Stimulated activated naive B cell treated with anti-CD40 and anti-IgM and Interleukin-4, amounts not matched to agents 10 μg/mL and 1 μg/mL and 100 μg/mL, for 72 hours (primary cell): Measurements from ENCODE around the gene ARMC7.
A peak's percentile ranks its signal among the peaks of the same experiment; 100 is the strongest.
"Not testable (repeated sequence)": the region's sequence is repeated elsewhere in the genome, so short reads cannot be mapped to it uniquely, and the experiment has no call there.

Source experiments
- ATAC-seq, 2 donors: fragments of 150-1000 bp; cut with Tn5 transposase; replicated peaks; 2 replicates each; pipeline ENCODE4 v1.10.0; 2021; ENCODE audit warnings: moderate library complexity in 1 of 2
- DNase-seq: peaks from one replicate; pipeline ENCODE4 v3.0.0; 2021
- H3K27ac Mint-ChIP-seq: one replicate; pipeline ENCODE4 v1.8.0; 2022; ENCODE audit warnings: mild to moderate bottlenecking, mixed read lengths
- H3K27me3 Mint-ChIP-seq, 2 donors: one replicate each; pipeline ENCODE4 v1.8.0; 2022; ENCODE audit warnings: mixed read lengths in 2 of 2
- H3K36me3 Mint-ChIP-seq, 2 donors: one replicate each; pipeline ENCODE4 v1.8.0; 2022; ENCODE audit warnings: mixed read lengths in 2 of 2, mild to moderate bottlenecking in 1 of 2
- H3K4me1 Mint-ChIP-seq, 2 donors: one replicate each; pipeline ENCODE4 v1.8.0; 2022; ENCODE audit warnings: mixed read lengths in 2 of 2, mild to moderate bottlenecking in 1 of 2
- H3K4me3 Mint-ChIP-seq, 2 donors: one replicate each; pipeline ENCODE4 v1.8.0; 2022; ENCODE audit warnings: mild to moderate bottlenecking in 2 of 2, mixed read lengths in 2 of 2, moderate library complexity in 1 of 2
- H3K9me3 Mint-ChIP-seq, 2 donors: one replicate each; pipeline ENCODE4 v1.8.0; 2022; ENCODE audit warnings: mixed read lengths in 2 of 2, mild to moderate bottlenecking in 1 of 2

Gene ARMC7

DNA sequence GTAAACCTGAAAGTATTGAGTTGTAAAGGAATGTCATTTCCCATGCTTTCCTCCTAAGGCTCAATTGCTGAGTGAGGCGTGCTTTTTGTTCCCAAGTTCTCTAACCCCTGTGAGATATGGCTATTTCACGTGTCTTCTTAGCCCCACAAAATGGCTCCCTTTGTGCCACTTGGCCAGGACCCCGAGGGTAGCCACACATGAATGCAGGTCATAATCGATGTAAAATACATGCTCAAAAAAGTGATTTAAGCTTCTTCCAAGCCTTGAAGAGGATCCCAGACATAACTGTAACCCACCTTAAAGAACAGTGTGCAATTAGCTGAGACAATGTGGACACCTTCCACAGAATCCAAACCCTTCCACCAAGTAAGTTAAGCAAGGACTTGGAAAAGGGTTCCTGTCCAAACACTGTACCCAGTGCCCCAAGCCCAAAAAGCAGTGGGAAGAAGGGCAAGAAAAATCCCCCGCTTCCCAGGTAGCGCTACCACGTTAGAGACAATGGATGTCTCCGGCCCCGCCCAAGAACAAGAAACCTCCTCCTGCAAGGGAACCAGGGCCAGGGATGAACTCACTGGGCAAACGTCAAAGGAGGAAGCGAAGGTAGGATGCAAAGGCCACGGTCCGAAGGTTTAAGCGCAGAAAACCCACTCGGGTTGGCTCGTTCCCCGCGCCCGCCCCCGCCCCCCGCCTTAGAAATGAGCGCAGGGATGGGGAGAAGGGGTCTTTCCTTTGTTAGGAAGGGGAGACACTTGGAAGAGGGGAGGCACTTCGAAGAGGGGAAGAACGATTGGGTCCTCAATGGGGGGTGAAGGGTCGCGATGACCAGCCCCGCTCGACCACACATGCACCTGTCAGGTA, 43.4 kb downstream of the ARMC7 start:
- H3K27ac Mint-ChIP-seq = peak overlapping the region; percentile 93
- DNase-seq (no peak), ATAC-seq (no peak)
- H3K27me3 Mint-ChIP-seq = no peaks in the 10 kb centered on the region
- H3K9me3 Mint-ChIP-seq = no peaks in the 10 kb centered on the region
- H3K36me3 Mint-ChIP-seq = peaks cover 10 to 21% of the 10 kb centered on the region in 2 donors
- peaks cover 13 to 37% of the 10 kb centered on the region in 2 donors for H3K4me1 Mint-ChIP-seq
- H3K4me3 Mint-ChIP-seq = peak overlapping the region; percentile 92 to 95

- H3K9me3 Mint-ChIP-seq = no peaks in the 10 kb centered on the region
- ATAC-seq = peak; percentile 4 to 5
- H3K4me3 Mint-ChIP-seq = peak overlapping the region; percentile 92 to 95
- peaks cover 4 to 17% of the 10 kb centered on the region in 2 donors for H3K36me3 Mint-ChIP-seq
- no peak for DNase-seq
- H3K27me3 Mint-ChIP-seq = no peaks in the 10 kb centered on the region
- H3K4me1 Mint-ChIP-seq = peaks cover 11 to 31% of the 10 kb centered on the region in 2 donors
- H3K27ac Mint-ChIP-seq = peak overlapping the region; percentile 93
Observed at GRCh38 chr17:75153780-75154194, 44.0 kb downstream of the ARMC7 start.

GRCh38 chr17:75154195-75155106, 44.7 kb downstream of the ARMC7 start, which contains the start of gene JPT1:
TSS of gene JPT1 (minus strand) at chr17:75154512. CDS start at chr17:75154397, 115 bp downstream.
- Mint-ChIP-seq H3K36me3 (peaks cover 4 to 17% of the 10 kb centered on the region in 2 donors), H3K27ac (peak within 1 kb of the TSS; percentile 95), H3K4me1 (peaks cover 11 to 31% of the 10 kb centered on the region in 2 donors), H3K4me3 (peak within 1 kb of the TSS; percentile 92 to 95), H3K27me3 (no peaks in the 10 kb centered on the region), H3K9me3 (no peaks in the 10 kb centered on the region)
- ATAC-seq (peak; percentile 97 to 98), DNase-seq (peak; percentile 96)

DNA sequence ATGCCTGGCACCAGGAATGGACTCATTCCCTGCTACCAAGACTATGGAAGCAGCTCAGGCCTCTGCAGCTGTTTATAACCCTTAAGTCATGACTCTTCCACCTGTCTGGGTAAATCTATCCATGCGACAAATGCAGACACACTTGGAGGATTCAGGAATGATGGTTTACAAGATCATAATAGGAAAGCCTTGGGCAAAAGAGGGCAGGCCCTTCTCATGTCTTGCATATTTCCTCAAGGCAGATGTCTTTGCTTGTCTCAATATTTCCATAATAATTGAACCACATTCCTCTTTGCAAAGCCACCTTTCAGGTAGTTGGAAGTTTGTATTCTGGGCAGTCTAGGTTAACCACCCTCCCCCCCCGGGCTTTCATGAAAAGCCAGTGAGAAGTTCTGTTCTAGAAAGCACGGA, 45.4 kb downstream of the ARMC7 start:
- no peak overlapping the region for H3K27ac Mint-ChIP-seq
- H3K4me1 Mint-ChIP-seq = peaks cover 11 to 31% of the 10 kb centered on the region in 2 donors
- ATAC-seq = no peak
- no peak overlapping the region for H3K4me3 Mint-ChIP-seq
- no peaks in the 10 kb centered on the region for H3K9me3 Mint-ChIP-seq
- DNase-seq = no peak
- H3K36me3 Mint-ChIP-seq = peaks cover 6 to 17% of the 10 kb centered on the region in 2 donors
- no peaks in the 10 kb centered on the region for H3K27me3 Mint-ChIP-seq

- peaks cover 6 to 18% of the 10 kb centered on the region in 2 donors for H3K36me3 Mint-ChIP-seq
- peaks cover 3 to 18% of the 10 kb centered on the region in 2 donors for H3K4me1 Mint-ChIP-seq
- not testable (repeated sequence) for H3K4me3 Mint-ChIP-seq, H3K27ac Mint-ChIP-seq, H3K9me3 Mint-ChIP-seq, ATAC-seq, DNase-seq, H3K27me3 Mint-ChIP-seq
Observed at GRCh38 chr17:75158480-75158879, 48.7 kb downstream of the ARMC7 start.

DNA sequence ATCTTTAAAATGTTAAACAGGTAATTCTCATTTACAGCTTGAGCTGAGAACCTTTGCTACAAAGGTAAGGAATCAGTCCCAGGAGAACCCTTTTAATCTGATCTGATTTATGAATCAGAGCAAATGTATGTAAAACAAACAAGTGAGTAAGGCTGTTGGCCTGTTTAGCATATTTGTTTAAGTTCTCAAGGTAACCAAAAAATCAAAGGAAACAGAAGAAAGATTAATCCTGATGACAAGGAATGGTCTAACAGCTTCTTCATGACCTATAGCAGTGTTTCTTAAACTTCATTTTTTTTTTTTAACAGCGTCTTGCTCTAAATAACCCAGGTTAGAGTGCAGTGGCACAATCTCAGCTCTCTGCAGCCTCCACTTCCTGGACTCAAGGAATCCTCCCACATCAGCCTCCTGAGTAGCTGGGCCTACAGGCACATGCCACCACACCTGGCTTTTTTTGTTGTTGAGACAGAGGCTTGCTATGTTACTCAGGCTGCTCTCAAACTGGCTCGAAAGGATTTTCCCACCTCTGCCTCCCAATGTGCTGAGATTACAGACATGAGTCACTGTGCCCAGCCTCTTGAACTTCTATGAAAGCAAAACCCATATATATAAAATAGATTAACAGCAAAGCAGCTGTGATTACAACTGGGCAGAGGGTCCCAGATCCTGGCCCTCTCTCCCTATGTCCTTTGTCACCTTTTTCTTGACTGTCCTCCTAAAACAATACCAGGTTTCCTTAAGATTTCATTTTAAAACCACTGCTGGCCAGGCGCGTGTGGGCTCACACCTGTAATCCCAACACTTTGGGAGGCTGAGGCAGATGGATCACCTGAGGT, 49.6 kb downstream of the ARMC7 start:
- Mint-ChIP-seq H3K9me3 (no peaks in the 10 kb centered on the region), H3K27ac (no peak overlapping the region), H3K36me3 (peaks cover 13 to 24% of the 10 kb centered on the region in 2 donors), H3K4me3 (no peak overlapping the region), H3K4me1 (peaks cover 3 to 14% of the 10 kb centered on the region in 2 donors), H3K27me3 (no peaks in the 10 kb centered on the region)
- DNase-seq (no peak), ATAC-seq (no peak)

GRCh38 chr17:75160211-75160610, 50.4 kb downstream of the ARMC7 start:
- DNase-seq (no peak), ATAC-seq (no peak)
- Mint-ChIP-seq H3K36me3 (peaks cover 13 to 24% of the 10 kb centered on the region in 2 donors), H3K4me3 (no peak overlapping the region), H3K9me3 (no peaks in the 10 kb centered on the region), H3K27me3 (no peaks in the 10 kb centered on the region), H3K4me1 (peaks cover 2 to 14% of the 10 kb centered on the region in 2 donors), H3K27ac (no peak overlapping the region)

GRCh38 chr17:75163074-75163473, 53.3 kb downstream of the ARMC7 start:
- Mint-ChIP-seq H3K27ac (no peak overlapping the region), H3K27me3 (no peaks in the 10 kb centered on the region), H3K4me1 (peaks cover 0 to 1% of the 10 kb centered on the region in 2 donors), H3K36me3 (peaks cover 19 to 21% of the 10 kb centered on the region in 2 donors), H3K9me3 (no peaks in the 10 kb centered on the region), H3K4me3 (no peak overlapping the region)
- no peak for ATAC-seq
- no peak for DNase-seq

DNA sequence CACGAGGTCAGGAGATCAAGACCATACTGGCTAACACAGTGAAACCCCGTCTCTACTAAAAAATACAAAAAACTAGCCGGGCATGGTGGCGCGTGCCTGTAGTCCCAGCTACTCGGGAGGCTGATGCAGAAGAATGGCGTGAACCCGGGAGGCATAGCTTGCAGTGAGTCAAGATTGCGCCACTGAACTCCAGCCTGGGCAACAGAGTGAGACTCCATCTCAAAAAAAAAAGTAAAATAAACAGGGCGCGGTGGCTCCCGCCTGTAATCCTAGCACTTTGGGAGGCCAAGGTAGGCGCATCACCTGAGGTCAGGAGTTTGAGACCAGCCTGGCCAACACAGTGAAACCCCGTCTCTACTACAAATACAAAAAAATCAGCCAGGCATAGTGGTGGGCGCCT, 54.8 kb downstream of the ARMC7 start:
- peaks cover 18 to 22% of the 10 kb centered on the region in 2 donors for H3K36me3 Mint-ChIP-seq
- not testable (repeated sequence) for DNase-seq, H3K27me3 Mint-ChIP-seq, ATAC-seq, H3K27ac Mint-ChIP-seq, H3K9me3 Mint-ChIP-seq, H3K4me1 Mint-ChIP-seq, H3K4me3 Mint-ChIP-seq

GRCh38 chr17:75168998-75169397, 59.2 kb downstream of the ARMC7 start:
- Mint-ChIP-seq H3K27ac (no peak overlapping the region), H3K27me3 (no peaks in the 10 kb centered on the region), H3K4me3 (no peak overlapping the region), H3K9me3 (no peaks in the 10 kb centered on the region), H3K4me1 (peaks cover 4 to 11% of the 10 kb centered on the region in 2 donors), H3K36me3 (peaks cover 28 to 29% of the 10 kb centered on the region in 2 donors)
- no peak for DNase-seq
- no peak for ATAC-seq

- Mint-ChIP-seq H3K27ac (no peak overlapping the region), H3K9me3 (no peaks in the 10 kb centered on the region), H3K4me3 (no peak overlapping the region), H3K4me1 (peaks cover 6 to 25% of the 10 kb centered on the region in 2 donors), H3K27me3 (no peaks in the 10 kb centered on the region), H3K36me3 (peaks cover 26 to 27% of the 10 kb centered on the region in 2 donors)
- ATAC-seq (no peak), DNase-seq (no peak)
Observed at GRCh38 chr17:75173526-75173925, 63.8 kb downstream of the ARMC7 start.

DNA sequence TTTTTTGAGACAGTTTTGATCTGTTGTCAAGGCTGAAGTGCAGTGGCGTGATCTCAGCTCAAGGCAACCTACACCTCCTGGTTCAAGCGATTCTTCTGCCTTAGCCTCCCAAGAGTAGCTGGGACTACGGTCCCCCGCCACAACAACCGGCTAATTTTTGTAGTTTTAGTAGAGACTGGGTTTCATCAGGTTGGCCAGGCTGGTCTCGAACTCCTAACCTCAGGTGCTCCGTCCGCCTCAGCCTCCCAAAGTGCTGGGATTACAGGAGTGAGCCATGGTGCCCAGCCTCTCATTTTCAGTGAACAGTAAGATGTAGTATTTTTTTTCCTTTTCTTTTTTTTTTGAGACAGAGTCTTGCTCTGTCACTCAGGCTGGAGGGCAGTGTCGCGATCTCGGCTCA, 65.2 kb downstream of the ARMC7 start:
- no peak for DNase-seq
- Mint-ChIP-seq H3K27me3 (no peaks in the 10 kb centered on the region), H3K4me3 (no peak overlapping the region), H3K27ac (no peak overlapping the region), H3K9me3 (no peaks in the 10 kb centered on the region), H3K4me1 (peaks cover 6 to 31% of the 10 kb centered on the region in 2 donors), H3K36me3 (peaks cover 26 to 30% of the 10 kb centered on the region in 2 donors)
- ATAC-seq = no peak

- H3K9me3 Mint-ChIP-seq = no peaks in the 10 kb centered on the region
- DNase-seq (no peak), ATAC-seq (no peak)
- no peak overlapping the region for H3K4me3 Mint-ChIP-seq
- H3K27me3 Mint-ChIP-seq = no peaks in the 10 kb centered on the region
- peak overlapping the region; percentile 20 for H3K27ac Mint-ChIP-seq
- peaks cover 9 to 41% of the 10 kb centered on the region in 2 donors for H3K4me1 Mint-ChIP-seq
- H3K36me3 Mint-ChIP-seq = peaks cover 29 to 38% of the 10 kb centered on the region in 2 donors
Observed at GRCh38 chr17:75176625-75177024, 66.9 kb downstream of the ARMC7 start.
